Measurements from ENCODE around the gene BMP6.

- TF ChIP-seq CTCF (IDR thresholded peaks at IDR 0.05) (no peak), POLR2A (IDR thresholded peaks at IDR 0.05) (no peak)
These were observed 175.2 kb downstream of the BMP6 start for GRCh38 chr6:7901056-7901455.
